K562 treated with DMSO at 1 percent for 12 hours (cell line): ENCODE results near the gene IL1B. TPM values are rescaled to one million over a fixed set of nuclear protein-coding genes. Genes with fewer than 3 reads are reported as not detected.

Experiments used
- total RNA-seq: library from RNA; unstranded; fragments of 300-600 nt; gene quantifications from 2 replicates; pipeline ENCODE4 v1.2.3, GENCODE V29; 2022; ENCODE audit not compliant: insufficient read depth

IL1B gene
- 0.78 TPM in 1 of 2 replicates, not detected in the other for total RNA-seq

DNA sequence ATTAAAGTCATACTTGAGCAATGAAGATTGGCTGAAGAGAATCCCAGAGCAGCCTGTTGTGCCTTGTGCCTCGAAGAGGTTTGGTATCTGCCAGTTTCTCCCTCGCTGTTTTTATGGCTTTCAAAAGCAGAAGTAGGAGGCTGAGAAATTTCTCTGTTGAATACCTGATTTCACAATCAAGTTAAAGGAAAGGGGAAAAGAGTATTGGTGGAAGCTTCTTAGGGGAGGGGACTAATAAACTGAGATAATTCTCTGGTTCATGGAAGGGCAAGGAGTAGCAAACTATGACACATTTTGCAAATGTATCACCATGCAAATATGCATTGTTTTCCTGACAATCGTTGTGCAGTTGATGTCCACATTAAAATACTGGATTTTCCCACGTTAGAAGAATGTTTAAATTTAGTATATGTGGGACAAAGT is at the start of gene IL1B:
Gene IL1B, minus strand, starts transcription at position 85 of the 423 bp plus-strand sequence. CDS start 550 bp downstream, outside the sequence.

DNA sequence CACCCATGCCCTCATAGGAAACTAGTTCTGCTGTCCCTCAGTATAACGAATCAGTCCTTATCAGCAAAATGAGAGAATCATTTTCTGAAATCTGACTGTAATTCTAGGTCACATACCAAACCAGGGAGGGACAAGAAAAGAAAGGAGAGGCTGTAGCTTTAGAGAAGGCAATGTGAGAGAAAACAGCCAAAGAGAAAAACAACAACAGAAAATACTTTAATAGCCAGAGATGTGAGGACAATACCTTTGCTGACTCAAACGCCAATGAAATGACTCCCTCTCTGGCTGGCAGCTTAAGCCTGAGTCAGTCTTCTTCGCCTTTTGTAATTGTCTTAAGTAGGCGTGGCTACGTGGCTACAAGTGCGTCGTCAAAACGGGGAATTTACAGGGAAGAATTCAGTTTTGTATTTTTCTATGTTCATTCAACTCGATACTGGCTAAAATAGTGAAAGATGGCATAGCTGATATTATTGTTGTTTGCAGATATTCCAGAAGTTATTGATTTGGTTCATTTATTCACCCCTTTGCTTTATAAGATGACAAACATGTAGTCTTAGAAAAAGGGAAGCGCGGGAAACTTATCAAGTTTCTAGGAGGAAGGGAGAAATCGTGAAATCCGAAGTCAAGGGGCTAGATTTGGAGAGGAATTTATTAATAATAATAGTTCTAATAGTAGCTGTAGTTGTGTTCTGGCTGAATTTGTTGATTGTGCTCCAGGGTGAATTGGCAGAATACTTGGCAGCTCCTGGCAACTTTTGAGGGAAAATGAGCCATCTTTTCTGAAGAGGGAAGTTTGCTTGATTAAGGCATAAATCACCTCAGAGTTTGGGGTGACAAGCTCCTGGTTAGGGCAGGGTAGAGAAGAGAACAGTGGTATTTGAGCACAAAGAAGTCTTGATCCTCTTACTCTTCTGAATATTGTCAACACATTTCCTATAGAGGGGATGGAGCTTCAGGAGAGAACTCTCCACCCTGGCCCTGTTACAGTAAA is 52.1 kb downstream of the IL1B start, which contains the start of gene IL1A:
Gene IL1A, minus strand, starts transcription at position 295 of the 991 bp plus-strand sequence. CDS start 723 bp downstream, outside the sequence.

Other genes with a start within 250 kb of the IL1B start
- 38.0 and 94.2 TPM in 2 replicates for gene SLC20A1, start 190.8 kb downstream of the IL1B start, total RNA-seq
- not detected in 2 replicates for gene NT5DC4, start 115.8 kb downstream of the IL1B start, total RNA-seq
- 6.3 and 25.9 TPM in 2 replicates for gene CKAP2L, start 72.2 kb downstream of the IL1B start, total RNA-seq
- 1.0 and 2.8 TPM in 2 replicates for gene IL1A, start 52.3 kb downstream of the IL1B start, total RNA-seq
- gene IL37, start 74.4 kb upstream of the IL1B start, total RNA-seq, result not detected in 2 replicates
- gene IL36G, start 141.2 kb upstream of the IL1B start, total RNA-seq, result not detected in 2 replicates
- gene IL36A, start 168.7 kb upstream of the IL1B start, total RNA-seq, result not detected in 2 replicates
- gene IL36B, start 216.1 kb upstream of the IL1B start, total RNA-seq, result not detected in 2 replicates
- gene IL36RN, start 222.4 kb upstream of the IL1B start, total RNA-seq, result not detected in 2 replicates
- not detected in 2 replicates for gene IL1F10, start 231.2 kb upstream of the IL1B start, total RNA-seq